SK-N-SH treated with all-trans-retinoic acid at 6 μM for 48 hours (cell line): Measurements from ENCODE around the gene KIAA0319L.

Experiments
- ARNTL ChIP-seq: fragments of 450-650 bp; formaldehyde crosslinking; IDR thresholded peaks from 2 replicates; pipeline ENCODE4 v1.5.0; 2020; ENCODE audit warnings: low read depth, mild to moderate bottlenecking, moderate library complexity, borderline replicate concordance
- CSDC2 ChIP-seq: fragments of 250-450 bp; sonication (Bioruptor Pico); IDR thresholded peaks from 2 replicates; pipeline ENCODE4 v1.5.0; 2020; ENCODE audit warnings: mild to moderate bottlenecking, moderate library complexity
- ESRRG ChIP-seq: fragments of 250-450 bp; sonication (Bioruptor Pico); IDR thresholded peaks from 2 replicates; pipeline ENCODE4 v1.6.1; 2021; ENCODE audit warnings: mild to moderate bottlenecking
- GLIS3 ChIP-seq: fragments of 250-450 bp; sonication (Bioruptor Pico); IDR thresholded peaks from 2 replicates; pipeline ENCODE4 v1.5.0; 2020; ENCODE audit warnings: mild to moderate bottlenecking, moderate library complexity
- SNAI2 ChIP-seq: fragments of 250-450 bp; sonication (Bioruptor Pico); IDR thresholded peaks from 2 replicates; pipeline ENCODE4 v1.5.0; 2020; ENCODE audit warnings: mild to moderate bottlenecking, moderate library complexity
- ZC3H10 ChIP-seq: fragments of 250-450 bp; sonication (Bioruptor Pico); IDR thresholded peaks from 2 replicates; pipeline ENCODE4 v1.5.1; 2021; ENCODE audit warnings: mild to moderate bottlenecking, moderate library complexity
- ZFP3 ChIP-seq: fragments of 250-450 bp; sonication (Bioruptor Pico); IDR thresholded peaks from 2 replicates; pipeline ENCODE4 v1.5.0; 2020; ENCODE audit warnings: mild to moderate bottlenecking, moderate library complexity
- ZFP30 ChIP-seq: fragments of 450-650 bp; formaldehyde crosslinking; IDR thresholded peaks from 2 replicates; pipeline ENCODE4 v1.5.0; 2022; ENCODE audit warnings: mild to moderate bottlenecking, moderate library complexity
- ZNF565 ChIP-seq: fragments of 450-650 bp; formaldehyde crosslinking; conservative IDR thresholded peaks from 2 replicates; pipeline ENCODE4 v1.5.0; 2020; ENCODE audit warnings: low read depth, mild to moderate bottlenecking, moderate library complexity
- ZNF8 ChIP-seq: fragments of 450-650 bp; formaldehyde crosslinking; IDR thresholded peaks from 2 replicates; pipeline ENCODE4 v1.5.0; 2020; ENCODE audit warnings: mild to moderate bottlenecking, moderate library complexity
- TF ChIP-seq, protein P1 (sequence below): fragments of 250-450 bp; sonication (Bioruptor Pico); IDR thresholded peaks from 2 replicates; pipeline ENCODE4 v1.5.1; 2020; ENCODE audit warnings: low read depth, mild to moderate bottlenecking, moderate library complexity
- TF ChIP-seq, protein P2 (sequence below): fragments of 250-450 bp; sonication (Bioruptor Pico); IDR thresholded peaks from 2 replicates; pipeline ENCODE4 v1.8.0; 2020; ENCODE audit warnings: mild to moderate bottlenecking, moderate library complexity, borderline replicate concordance

DNA sequence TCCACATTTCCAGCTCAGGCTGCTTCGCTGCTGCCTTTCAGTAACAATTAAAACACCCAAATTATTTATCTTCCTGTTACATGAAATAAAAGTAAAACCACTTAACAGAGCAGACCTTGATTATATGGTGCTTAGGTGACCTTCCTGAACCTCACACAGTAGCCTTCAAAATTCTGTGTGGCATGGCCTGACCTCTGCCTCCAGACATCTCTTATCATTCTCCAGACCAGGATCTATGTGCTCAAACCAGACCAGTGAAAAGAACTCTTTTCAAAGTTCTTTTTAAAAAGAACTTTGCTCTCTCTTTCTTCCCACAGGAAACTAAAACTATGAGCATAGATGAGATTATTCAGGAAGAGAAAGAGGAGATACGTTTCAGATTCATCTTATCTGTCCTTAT lies 37.8 kb downstream of the KIAA0319L start:
- TF ChIP-seq ZFP30 (CRISPR knock-in tag): no peak
- TF ChIP-seq GLIS3 (CRISPR knock-in tag): no peak
- TF ChIP-seq SNAI2 (CRISPR knock-in tag): no peak
- TF ChIP-seq ZC3H10 (CRISPR knock-in tag): no peak
- TF ChIP-seq, protein P1, sequence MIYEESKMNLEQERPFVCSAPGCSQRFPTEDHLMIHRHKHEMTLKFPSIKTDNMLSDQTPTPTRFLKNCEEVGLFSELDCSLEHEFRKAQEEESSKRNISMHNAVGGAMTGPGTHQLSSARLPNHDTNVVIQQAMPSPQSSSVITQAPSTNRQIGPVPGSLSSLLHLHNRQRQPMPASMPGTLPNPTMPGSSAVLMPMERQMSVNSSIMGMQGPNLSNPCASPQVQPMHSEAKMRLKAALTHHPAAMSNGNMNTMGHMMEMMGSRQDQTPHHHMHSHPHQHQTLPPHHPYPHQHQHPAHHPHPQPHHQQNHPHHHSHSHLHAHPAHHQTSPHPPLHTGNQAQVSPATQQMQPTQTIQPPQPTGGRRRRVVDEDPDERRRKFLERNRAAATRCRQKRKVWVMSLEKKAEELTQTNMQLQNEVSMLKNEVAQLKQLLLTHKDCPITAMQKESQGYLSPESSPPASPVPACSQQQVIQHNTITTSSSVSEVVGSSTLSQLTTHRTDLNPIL (CRISPR knock-in tag): no peak
- TF ChIP-seq ZFP3 (CRISPR knock-in tag): no peak
- TF ChIP-seq ZNF8 (CRISPR knock-in tag): no peak
- TF ChIP-seq, protein P2, sequence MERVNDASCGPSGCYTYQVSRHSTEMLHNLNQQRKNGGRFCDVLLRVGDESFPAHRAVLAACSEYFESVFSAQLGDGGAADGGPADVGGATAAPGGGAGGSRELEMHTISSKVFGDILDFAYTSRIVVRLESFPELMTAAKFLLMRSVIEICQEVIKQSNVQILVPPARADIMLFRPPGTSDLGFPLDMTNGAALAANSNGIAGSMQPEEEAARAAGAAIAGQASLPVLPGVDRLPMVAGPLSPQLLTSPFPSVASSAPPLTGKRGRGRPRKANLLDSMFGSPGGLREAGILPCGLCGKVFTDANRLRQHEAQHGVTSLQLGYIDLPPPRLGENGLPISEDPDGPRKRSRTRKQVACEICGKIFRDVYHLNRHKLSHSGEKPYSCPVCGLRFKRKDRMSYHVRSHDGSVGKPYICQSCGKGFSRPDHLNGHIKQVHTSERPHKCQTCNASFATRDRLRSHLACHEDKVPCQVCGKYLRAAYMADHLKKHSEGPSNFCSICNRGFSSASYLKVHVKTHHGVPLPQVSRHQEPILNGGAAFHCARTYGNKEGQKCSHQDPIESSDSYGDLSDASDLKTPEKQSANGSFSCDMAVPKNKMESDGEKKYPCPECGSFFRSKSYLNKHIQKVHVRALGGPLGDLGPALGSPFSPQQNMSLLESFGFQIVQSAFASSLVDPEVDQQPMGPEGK: no peak
- TF ChIP-seq ZNF565: no peak
- no peak for TF ChIP-seq ARNTL
- no peak for TF ChIP-seq CSDC2
- TF ChIP-seq ESRRG (CRISPR knock-in tag): no peak
